Lower leg skin (tissue), 4 donors: Measurements from ENCODE around the gene MYO1C. TPM values are rescaled to one million over a fixed set of nuclear protein-coding genes. Genes with fewer than 3 reads are reported as not detected.

ENCODE experiments used
- DNase-seq, 2 donors: peaks; one replicate each; pipeline ENCODE4 v3.0.0-alpha.2; 2019; ENCODE audit warnings: low spot score in 2 of 2
- H3K4me3 ChIP-seq: fragments of 200-600 bp; sonication (generic); 2 replicates; pipeline ENCODE4 v1.5.1; 2017; ENCODE audit warnings: mild to moderate bottlenecking, low read depth; ENCODE audit not compliant: poor library complexity, severe bottlenecking
- CTCF ChIP-seq, 3 donors: fragments of 450-650 bp; IDR thresholded peaks; one replicate each; pipeline ENCODE4 v1.5.1; 2016; ENCODE audit warnings: antibody characterized with exemption in 3 of 3, mild to moderate bottlenecking in 3 of 3, moderate library complexity in 2 of 3
- POLR2A ChIP-seq, 2 donors: fragments of 450-650 bp; IDR thresholded peaks; one replicate each; pipeline ENCODE4 v1.6.1; 2016 to 2017; ENCODE audit warnings: antibody characterized with exemption in 2 of 2, mild to moderate bottlenecking in 1 of 2, moderate library complexity in 1 of 2
- WGBS, 2 donors: methylation state at CpG; one replicate each; pipeline ENCODE4 v1.1.5; 2018; 5-methylcytosine and 5-hydroxymethylcytosine counted together
- intact Hi-C: fragments of 100-400 bp; cut with DNase I; formaldehyde crosslinking; loops from one replicate; pipeline ENCODE4 v1.15.0; 2023; ENCODE audit warnings: low total_unique reads
- total RNA-seq, 4 donors: library from RNA; depleted of rRNA; stranded (reverse); fragments of >200 nt; gene quantifications; one replicate each; pipeline ENCODE4 v1.1.0, GENCODE V29; 2016

The MYO1C gene
- total RNA-seq, 4 donors from 2014 or later = 71.3 to 101 (median 84.8) TPM

- intact Hi-C loops = no loop called here
- no peak overlapping the region for H3K4me3 ChIP-seq
- TF ChIP-seq POLR2A (IDR thresholded peaks at IDR 0.05) (no peak), CTCF (IDR thresholded peaks at IDR 0.05) (no peak)
- DNase-seq = no peak
- 74 to 83% methylated on average over 18 of the region's 18 CpGs for WGBS, 2 donors
Measured at GRCh38 chr17:1480747-1481465, 11.6 kb downstream of the MYO1C start.

GRCh38 chr17:1478418-1478817, 14.1 kb downstream of the MYO1C start:
- TF ChIP-seq POLR2A (IDR thresholded peaks at IDR 0.05) (no peak), CTCF (IDR thresholded peaks at IDR 0.05) (no peak)
- WGBS, 2 donors = 81 to 87% methylated on average over 24 to 26 of the region's 26 CpGs
- DNase-seq = no peak
- intact Hi-C loops = no loop called here
- H3K4me3 ChIP-seq = no peak overlapping the region

- intact Hi-C loops = no loop called here
- 87 to 89% methylated on average over 15 of the region's 15 CpGs for WGBS, 2 donors
- no peak overlapping the region for H3K4me3 ChIP-seq
- TF ChIP-seq CTCF (IDR thresholded peaks at IDR 0.05) = no peak
- no peak for TF ChIP-seq POLR2A (IDR thresholded peaks at IDR 0.05)
- no peak for DNase-seq
Measured at GRCh38 chr17:1475321-1475854, 17.1 kb downstream of the MYO1C start.

GRCh38 chr17:1474402-1475189, 17.9 kb downstream of the MYO1C start:
- intact Hi-C loops = no loop called here
- TF ChIP-seq POLR2A (IDR thresholded peaks at IDR 0.05) (no peak), CTCF (IDR thresholded peaks at IDR 0.05) (no peak)
- whole genome bisulfite sequencing, 2 donors = 88 to 90% methylated on average over 28 to 31 of the region's 31 CpGs
- DNase-seq = no peak
- no peak overlapping the region for H3K4me3 ChIP-seq

- no peak overlapping the region for H3K4me3 ChIP-seq
- no peak for TF ChIP-seq POLR2A (IDR thresholded peaks at IDR 0.05)
- TF ChIP-seq CTCF (IDR thresholded peaks at IDR 0.05) = no peak
- WGBS, 2 donors = 90% methylated on average over 10 of the region's 10 CpGs
- intact Hi-C loops = no loop called here
- no peak for DNase-seq
Measured at GRCh38 chr17:1473841-1474240, 18.6 kb downstream of the MYO1C start.
